NCI-H2227 treated with DMSO at 0.1 percent for 48 hours (cell line): Measurements from ENCODE around the gene ZBTB7C.
"Not testable (repeated sequence)": the region's sequence is repeated elsewhere in the genome, so short reads cannot be mapped to it uniquely, and the experiment has no call there.

ENCODE experiments used
- DNase-seq: peaks from one replicate; lab custom pipeline; 2025; lab: John Stamatoyannopoulos, UW

Gene ZBTB7C

DNA sequence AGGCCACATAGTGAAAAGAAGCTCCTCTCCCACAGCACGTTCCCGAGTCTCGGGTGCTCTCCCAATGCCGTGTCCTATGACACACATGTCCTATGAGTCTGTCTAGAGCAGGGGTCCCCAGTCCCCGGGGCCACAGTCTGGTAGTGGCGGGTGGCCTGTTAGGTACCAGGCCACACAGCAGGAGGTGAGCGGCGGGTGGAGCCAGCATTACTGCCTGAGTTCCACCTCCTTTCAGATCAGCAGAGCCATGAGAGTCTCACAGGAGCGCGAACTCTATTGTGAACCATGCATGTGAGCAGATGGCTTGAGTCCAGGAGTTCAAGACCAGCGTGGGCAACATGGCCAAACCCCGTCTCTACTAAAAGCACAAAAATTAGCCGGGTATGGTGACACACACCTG lies 112.6 kb downstream of the ZBTB7C start:
- DNase-seq = no peak

- no peak for DNase-seq
These were observed 113.4 kb downstream of the ZBTB7C start for GRCh38 chr18:48295586-48296311.

DNA sequence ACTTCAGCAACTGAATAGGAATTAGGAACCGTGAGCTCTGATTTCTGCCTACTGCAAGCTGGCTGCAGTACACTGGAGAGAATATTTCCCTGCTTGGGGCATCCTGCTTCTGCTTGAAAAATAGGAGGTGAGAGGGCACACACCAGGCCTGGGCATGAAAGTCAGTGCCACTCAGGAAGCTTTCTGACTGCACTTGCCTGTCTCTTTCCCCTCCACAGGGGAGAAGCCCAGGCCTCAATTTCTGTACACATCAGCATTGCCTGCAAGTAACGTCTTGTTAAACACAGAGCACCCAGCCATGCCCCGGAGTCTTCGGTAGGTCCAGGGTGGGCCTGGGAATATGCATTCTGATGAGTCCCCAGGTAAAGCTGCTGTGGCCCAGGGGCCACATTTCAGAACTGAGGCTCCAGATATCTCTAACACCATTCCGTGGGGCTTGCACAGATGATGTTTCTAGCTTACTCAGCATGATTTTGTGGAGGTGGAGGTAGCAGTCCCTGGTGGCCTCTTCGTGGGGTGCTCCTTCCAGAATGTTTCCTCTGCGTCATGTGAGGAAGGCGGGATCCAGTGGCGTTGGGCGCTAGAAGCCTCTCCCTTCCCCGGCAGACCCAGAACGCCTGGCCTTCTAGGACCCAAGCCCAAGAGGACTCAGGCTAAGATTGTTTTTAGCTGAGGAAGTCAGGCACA lies 114.1 kb downstream of the ZBTB7C start:
- DNase-seq = no peak

GRCh38 chr18:48293954-48294898 lies 115.0 kb downstream of the ZBTB7C start:
- DNase-seq = no peak

- no peak for DNase-seq
These were observed 116.3 kb downstream of the ZBTB7C start for GRCh38 chr18:48292782-48293424.

GRCh38 chr18:48292229-48292628 lies 117.0 kb downstream of the ZBTB7C start:
- no peak for DNase-seq

- DNase-seq = peak; percentile 73
These were observed 118.8 kb downstream of the ZBTB7C start for GRCh38 chr18:48290162-48290926.

DNA sequence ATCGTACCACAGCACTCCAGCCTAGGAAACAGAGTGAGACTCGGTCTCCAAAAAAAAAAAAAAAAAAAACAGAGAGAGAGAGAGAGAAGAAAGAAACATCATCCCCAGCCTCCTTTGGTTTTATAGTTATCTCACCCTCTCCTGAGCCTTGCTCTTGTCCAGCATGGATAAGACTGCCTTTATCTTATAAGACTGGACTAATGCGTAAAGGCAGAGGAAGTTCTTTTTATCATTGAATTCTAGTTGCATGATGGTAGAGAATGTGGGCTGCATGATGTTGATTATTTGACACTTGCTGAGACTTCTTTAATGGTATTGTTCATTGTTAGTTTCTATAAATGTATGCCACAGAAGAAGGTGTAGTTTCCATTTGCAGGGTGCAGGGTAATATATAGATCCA lies 124.4 kb downstream of the ZBTB7C start:
- no peak for DNase-seq

DNA sequence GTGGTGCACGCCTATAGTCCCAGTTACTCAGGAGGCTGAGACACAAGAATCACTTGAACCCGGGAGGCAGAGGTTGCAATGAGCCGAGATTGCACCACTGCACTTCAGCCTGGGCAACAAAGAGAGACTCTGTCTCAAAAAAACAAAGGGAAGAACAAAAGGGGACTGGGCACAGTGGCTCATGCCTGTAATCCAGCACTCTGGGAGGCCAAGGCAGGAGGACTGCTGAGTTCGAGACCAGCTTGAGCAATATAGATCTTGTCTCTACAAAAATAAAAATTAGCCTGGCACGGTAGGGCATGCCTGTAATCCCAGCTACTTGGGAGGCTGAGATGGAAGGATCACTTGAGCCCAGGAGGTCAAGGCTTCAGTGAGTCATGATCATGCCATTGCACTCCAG lies 125.2 kb downstream of the ZBTB7C start:
- not testable (repeated sequence) for DNase-seq

DNA sequence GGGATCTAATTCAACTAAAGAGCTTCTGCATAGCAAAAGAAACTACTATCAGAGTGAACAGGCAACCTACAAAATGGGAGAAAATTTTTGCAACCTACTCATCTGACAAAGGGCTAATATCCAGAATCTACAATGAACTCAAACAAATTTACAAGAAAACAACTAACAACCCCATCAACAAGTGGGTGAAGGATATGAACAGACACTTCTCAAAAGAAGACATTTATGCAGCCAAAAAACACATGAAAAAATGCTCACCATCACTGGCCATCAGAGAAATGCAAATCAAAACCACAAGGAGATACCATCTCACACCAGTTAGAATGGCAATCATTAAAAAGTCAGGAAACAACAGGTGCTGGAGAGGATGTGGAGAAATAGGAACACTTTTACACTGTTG lies 127.7 kb downstream of the ZBTB7C start:
- DNase-seq = not testable (repeated sequence)

GRCh38 chr18:48279312-48279711 lies 129.9 kb downstream of the ZBTB7C start:
- no peak for DNase-seq

GRCh38 chr18:48278081-48278480 lies 131.1 kb downstream of the ZBTB7C start:
- no peak for DNase-seq

GRCh38 chr18:48274301-48274700 lies 134.9 kb downstream of the ZBTB7C start:
- no peak for DNase-seq

GRCh38 chr18:48270929-48271328 lies 138.3 kb downstream of the ZBTB7C start:
- no peak for DNase-seq

GRCh38 chr18:48265328-48265727 lies 143.9 kb downstream of the ZBTB7C start:
- DNase-seq = no peak

DNA sequence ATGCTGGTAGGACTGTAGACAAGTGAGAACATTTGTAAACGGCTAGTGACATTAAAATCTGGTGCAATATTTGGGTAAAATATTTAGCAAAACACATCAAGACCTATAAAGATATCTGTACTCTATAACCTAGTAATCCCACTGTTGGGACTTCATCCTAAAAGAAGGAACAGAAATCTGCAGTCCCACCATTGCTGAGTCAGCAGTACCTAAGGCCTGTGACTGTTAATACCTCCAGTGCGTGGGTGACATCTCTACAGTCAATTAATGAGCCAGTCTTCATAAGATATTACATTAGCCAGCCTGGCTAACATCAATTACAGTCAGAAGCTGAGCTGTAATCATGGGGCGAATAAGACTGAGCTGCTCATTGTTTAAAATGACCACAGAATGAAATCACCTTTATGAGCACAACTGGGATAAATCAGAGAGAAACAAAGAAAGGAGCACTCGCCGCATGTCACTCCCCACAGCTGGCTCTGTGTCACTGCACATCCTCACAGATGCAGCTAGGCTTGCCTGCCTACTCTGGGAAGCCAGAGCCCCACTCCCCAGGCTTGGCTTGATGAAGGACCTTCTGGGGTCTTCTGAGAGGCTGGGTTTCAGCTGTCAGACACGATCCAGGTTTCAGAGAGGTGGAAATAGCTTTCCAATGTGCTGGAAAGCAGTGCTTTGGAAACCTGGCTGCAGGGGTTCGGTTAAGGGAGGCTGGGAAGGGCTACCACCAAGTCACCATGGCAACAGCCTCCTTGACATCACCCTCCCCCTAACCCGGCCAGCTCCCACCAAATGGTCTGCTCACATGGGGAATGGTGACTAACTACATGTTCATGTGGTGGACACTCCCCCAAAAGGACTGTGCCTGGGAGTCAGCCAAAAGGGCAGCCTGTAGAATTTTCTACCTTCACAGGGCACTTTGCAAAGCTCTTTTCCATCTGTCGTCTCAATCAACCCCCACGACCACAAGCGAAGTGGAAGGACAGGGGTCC lies 145.0 kb downstream of the ZBTB7C start:
- peak; percentile 34 for DNase-seq

DNA sequence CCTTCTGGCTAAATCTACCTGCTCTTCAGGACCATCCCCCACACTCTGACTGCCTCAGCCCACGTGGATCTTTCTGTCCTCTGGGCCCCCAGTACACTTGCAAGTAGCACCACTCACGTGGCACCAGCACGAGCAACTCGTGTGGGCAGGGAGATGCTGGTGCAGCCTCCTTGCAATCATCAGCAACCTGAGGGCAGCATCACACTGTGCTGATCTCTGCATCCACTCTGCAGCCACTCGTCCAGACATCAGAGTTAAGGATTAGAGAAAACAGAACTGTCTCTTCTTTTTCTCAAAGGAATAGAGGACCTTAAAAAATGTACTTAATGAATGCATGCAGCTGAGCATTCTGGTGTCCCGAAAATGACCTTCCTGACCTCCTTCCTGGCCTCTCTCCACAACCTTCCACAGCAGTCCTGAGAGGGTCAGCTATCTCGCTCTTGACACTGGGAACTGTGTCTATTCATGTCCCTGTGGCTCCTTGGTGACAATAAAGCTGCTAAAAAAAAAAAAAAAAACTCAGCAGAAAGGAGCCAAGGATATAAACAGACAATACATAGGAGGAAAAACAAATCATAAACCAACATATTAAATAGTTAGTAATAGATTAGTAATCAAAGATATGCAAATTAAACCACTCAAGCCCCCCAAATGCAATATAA lies 145.9 kb downstream of the ZBTB7C start:
- no peak for DNase-seq

DNA sequence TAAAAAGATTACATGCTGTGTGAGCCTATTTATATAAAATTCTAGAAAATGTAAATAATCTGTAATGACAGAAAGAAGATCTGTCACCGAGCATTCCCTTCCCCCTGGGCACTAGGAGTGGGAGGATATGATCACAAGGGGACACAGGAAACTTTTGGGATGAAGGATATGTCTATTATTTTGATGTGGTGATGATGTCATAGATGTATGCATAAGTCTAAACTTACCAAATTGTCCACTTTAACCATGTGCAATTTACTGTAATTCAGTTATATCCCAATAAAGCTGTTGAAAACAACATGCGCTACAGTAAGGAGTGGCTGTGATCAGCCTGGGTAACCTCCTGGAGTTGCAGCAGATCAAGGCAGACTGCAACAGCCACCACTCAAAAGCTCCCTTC lies 148.9 kb downstream of the ZBTB7C start:
- DNase-seq = no peak

- no peak for DNase-seq
These were observed 152.3 kb downstream of the ZBTB7C start for GRCh38 chr18:48256848-48257247.
